Measurements from ENCODE around the gene CLCNKA. TPM values are rescaled to one million over a fixed set of nuclear protein-coding genes. Genes with fewer than 3 reads are reported as not detected.

CLCNKA gene
- total RNA-seq, 1 experiment from 2014 or later: not detected

DNA sequence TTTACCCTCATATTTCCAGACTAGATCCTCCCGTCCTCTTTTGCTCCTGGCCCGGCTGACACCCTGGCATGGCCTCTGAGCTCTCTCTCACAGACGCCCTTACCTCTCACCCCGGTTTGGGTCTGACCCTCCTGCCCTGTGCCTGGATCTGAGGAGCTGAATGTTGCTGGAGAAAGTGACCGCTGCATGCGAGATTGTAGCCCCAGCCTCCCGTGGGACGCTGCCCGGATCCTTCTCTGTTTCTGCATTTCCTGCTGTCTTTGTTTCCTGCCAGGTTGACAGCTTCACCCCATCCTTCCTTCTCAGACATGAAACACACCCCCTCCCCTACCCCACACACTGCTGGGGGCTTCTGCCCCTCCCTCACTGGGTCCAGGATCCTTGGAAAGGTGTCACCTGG is 42.1 kb downstream of the CLCNKA start:
- TF ChIP-seq EZH2phosphoT487 (IDR thresholded peaks at IDR 0.05; ENCODE audit: borderline replicate concordance, low read length) (no peak), EZH2 (IDR thresholded peaks at IDR 0.05; ENCODE audit: low read length, unreplicated experiment) (no peak)
- TF ChIP-seq, protein P1, sequence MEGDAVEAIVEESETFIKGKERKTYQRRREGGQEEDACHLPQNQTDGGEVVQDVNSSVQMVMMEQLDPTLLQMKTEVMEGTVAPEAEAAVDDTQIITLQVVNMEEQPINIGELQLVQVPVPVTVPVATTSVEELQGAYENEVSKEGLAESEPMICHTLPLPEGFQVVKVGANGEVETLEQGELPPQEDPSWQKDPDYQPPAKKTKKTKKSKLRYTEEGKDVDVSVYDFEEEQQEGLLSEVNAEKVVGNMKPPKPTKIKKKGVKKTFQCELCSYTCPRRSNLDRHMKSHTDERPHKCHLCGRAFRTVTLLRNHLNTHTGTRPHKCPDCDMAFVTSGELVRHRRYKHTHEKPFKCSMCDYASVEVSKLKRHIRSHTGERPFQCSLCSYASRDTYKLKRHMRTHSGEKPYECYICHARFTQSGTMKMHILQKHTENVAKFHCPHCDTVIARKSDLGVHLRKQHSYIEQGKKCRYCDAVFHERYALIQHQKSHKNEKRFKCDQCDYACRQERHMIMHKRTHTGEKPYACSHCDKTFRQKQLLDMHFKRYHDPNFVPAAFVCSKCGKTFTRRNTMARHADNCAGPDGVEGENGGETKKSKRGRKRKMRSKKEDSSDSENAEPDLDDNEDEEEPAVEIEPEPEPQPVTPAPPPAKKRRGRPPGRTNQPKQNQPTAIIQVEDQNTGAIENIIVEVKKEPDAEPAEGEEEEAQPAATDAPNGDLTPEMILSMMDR (conservative IDR thresholded peaks at IDR 0.05; ENCODE audit: low read depth, low read length): no peak
- no peaks in the 10 kb centered on the region for H3F3A ChIP-seq (ENCODE audit: low read length, unreplicated experiment)
- no peak overlapping the region for H3K27ac ChIP-seq (ENCODE audit: low read length)
- no peak overlapping the region for H3K4me3 ChIP-seq (ENCODE audit: low read length)
- H3K27me3 ChIP-seq (ENCODE audit: low read length): no peaks in the 10 kb centered on the region
- no peak for ATAC-seq
- no peaks in the 10 kb centered on the region for H4K20me1 ChIP-seq (ENCODE audit: low read length)
- CTCF ChIA-PET: no interaction called here
- H3K4me2 ChIP-seq (ENCODE audit: low read length): no peak overlapping the region
- no TSS peak for BruUV-seq (replicated peaks)
- no peaks in the 10 kb centered on the region for H3K4me1 ChIP-seq (ENCODE audit: insufficient read depth, low read length)
- intact Hi-C loops (cut with micrococcal nuclease): no loop called here
- POLR2A ChIA-PET (ENCODE audit: unreplicated experiment): interaction anchor here (0.6 kb wide), 1 partner anchor 78 kb away, joined by 4 read pairs; no protein-coding TSS in a partner anchor
- H3K9me2 ChIP-seq (replicated peaks; ENCODE audit: low read length): no peaks in the 10 kb centered on the region
- H3K9me3 ChIP-seq (ENCODE audit: low read length): no peaks in the 10 kb centered on the region
- H2AFZ ChIP-seq (ENCODE audit: low read length): no peak overlapping the region
- H3K79me2 ChIP-seq (ENCODE audit: low read length): no peaks in the 10 kb centered on the region
- H3K9ac ChIP-seq (ENCODE audit: low read length): no peak overlapping the region
- DNase-seq: no peak
- no peaks in the 10 kb centered on the region for H3K36me3 ChIP-seq (ENCODE audit: low read depth, low read length)

DNA sequence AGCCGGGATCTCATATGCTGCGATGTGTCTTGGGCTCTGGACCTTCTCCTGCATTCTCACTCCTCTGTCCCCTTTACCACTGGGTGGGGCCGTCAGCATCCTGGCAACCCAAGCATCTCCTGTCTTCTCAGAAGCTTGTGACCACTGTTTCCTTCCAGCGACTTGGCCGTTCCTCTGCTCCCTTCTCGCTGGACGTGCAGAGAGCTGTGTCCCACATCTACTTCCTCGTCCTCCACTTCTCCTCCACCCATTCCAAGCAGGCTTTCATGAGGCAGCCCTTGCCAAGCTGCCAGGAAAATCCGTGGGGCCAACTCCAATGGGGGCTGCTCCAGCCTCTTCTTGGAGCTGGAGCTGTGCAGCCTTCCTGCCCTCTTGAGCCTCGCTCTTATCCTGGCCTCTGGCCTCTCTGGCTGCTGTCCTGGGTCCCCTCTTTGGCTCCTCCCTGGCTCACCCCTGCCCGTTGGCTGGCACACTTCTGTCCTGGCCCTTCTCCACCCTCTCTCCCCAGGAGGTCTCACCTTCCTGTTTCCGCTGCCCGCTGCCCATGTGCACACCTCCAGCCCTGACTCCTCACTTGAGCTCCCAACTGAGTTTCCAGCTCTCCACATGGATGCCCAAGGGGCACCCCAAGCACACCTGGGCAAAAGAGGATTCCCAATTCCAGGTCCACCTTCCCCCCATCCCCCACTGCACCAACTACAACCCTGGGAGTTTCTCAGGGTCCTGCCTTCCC is 42.9 kb downstream of the CLCNKA start:
- Histone ChIP-seq H3K79me2 (ENCODE audit: low read length) (no peaks in the 10 kb centered on the region), H3K9me3 (ENCODE audit: low read length) (no peaks in the 10 kb centered on the region), H2AFZ (ENCODE audit: low read length) (no peak overlapping the region), H4K20me1 (ENCODE audit: low read length) (no peaks in the 10 kb centered on the region), H3K36me3 (ENCODE audit: low read depth, low read length) (no peaks in the 10 kb centered on the region), H3K9ac (ENCODE audit: low read length) (no peak overlapping the region), H3K4me2 (ENCODE audit: low read length) (no peak overlapping the region), H3K4me1 (ENCODE audit: insufficient read depth, low read length) (no peaks in the 10 kb centered on the region), H3K27ac (ENCODE audit: low read length) (no peak overlapping the region), H3K9me2 (replicated peaks; ENCODE audit: low read length) (no peaks in the 10 kb centered on the region), H3K27me3 (ENCODE audit: low read length) (no peaks in the 10 kb centered on the region), H3F3A (ENCODE audit: low read length, unreplicated experiment) (no peaks in the 10 kb centered on the region), H3K4me3 (ENCODE audit: low read length) (no peak overlapping the region)
- intact Hi-C loops (cut with micrococcal nuclease): no loop called here
- TF ChIP-seq EZH2 (IDR thresholded peaks at IDR 0.05; ENCODE audit: low read length, unreplicated experiment) (no peak), EZH2phosphoT487 (IDR thresholded peaks at IDR 0.05; ENCODE audit: borderline replicate concordance, low read length) (no peak)
- TF ChIP-seq, protein P1 (conservative IDR thresholded peaks at IDR 0.05; ENCODE audit: low read depth, low read length): no peak
- DNase-seq: no peak
- POLR2A ChIA-PET (ENCODE audit: unreplicated experiment): interaction anchor here (0.6 kb wide), 1 partner anchor 79 kb away, joined by 4 read pairs; no protein-coding TSS in a partner anchor
- ATAC-seq: no peak
- CTCF ChIA-PET: no interaction called here
- no TSS peak for BruUV-seq (replicated peaks)

DNA sequence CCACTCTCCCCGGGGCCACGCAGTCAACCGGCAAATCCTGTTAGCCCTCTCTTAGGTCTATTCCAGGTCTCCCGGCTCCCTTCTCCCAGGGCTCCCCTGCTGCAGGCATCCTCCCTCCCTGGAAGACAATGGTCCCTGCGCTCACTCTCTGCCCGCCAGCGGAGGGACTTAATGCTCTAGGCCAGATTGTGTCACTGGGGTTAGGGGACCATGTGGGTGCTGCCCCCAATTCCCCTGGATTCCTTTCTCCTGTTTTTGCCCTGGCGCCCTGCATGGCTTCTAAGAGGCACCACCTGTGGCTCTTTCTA is 43.4 kb downstream of the CLCNKA start:
- Histone ChIP-seq H3K79me2 (ENCODE audit: low read length) (no peaks in the 10 kb centered on the region), H4K20me1 (ENCODE audit: low read length) (no peaks in the 10 kb centered on the region), H3K36me3 (ENCODE audit: low read depth, low read length) (no peaks in the 10 kb centered on the region), H3F3A (ENCODE audit: low read length, unreplicated experiment) (no peaks in the 10 kb centered on the region), H3K4me2 (ENCODE audit: low read length) (no peak overlapping the region), H3K27me3 (ENCODE audit: low read length) (no peaks in the 10 kb centered on the region), H2AFZ (ENCODE audit: low read length) (no peak overlapping the region), H3K4me1 (ENCODE audit: insufficient read depth, low read length) (no peaks in the 10 kb centered on the region), H3K9me2 (replicated peaks; ENCODE audit: low read length) (no peaks in the 10 kb centered on the region), H3K9ac (ENCODE audit: low read length) (no peak overlapping the region), H3K4me3 (ENCODE audit: low read length) (no peak overlapping the region), H3K27ac (ENCODE audit: low read length) (no peak overlapping the region), H3K9me3 (ENCODE audit: low read length) (no peaks in the 10 kb centered on the region)
- no peak for TF ChIP-seq EZH2phosphoT487 (IDR thresholded peaks at IDR 0.05; ENCODE audit: borderline replicate concordance, low read length)
- TF ChIP-seq EZH2 (IDR thresholded peaks at IDR 0.05; ENCODE audit: low read length, unreplicated experiment): no peak
- TF ChIP-seq, protein P1 (conservative IDR thresholded peaks at IDR 0.05; ENCODE audit: low read depth, low read length): no peak
- ATAC-seq (no peak), DNase-seq (no peak)
- POLR2A ChIA-PET (ENCODE audit: unreplicated experiment): no interaction called here
- CTCF ChIA-PET: no interaction called here
- BruUV-seq (replicated peaks): no TSS peak
- intact Hi-C loops (cut with micrococcal nuclease): no loop called here

Measured in PC-3 (cell line).